OCI-M2 (cell line): ENCODE data around the gene DACT1.

ENCODE experiments used
- DNase-seq: peaks from one replicate; lab custom pipeline; 2025; ENCODE audit not compliant: unreplicated experiment; lab: John Stamatoyannopoulos, UW

The DACT1 gene

GRCh38 chr14:58667900-58668299 is 30.1 kb downstream of the DACT1 start:
- no peak for DNase-seq

GRCh38 chr14:58668848-58669480 is 31.2 kb downstream of the DACT1 start:
- DNase-seq, result no peak

GRCh38 chr14:58669556-58670200 is 31.9 kb downstream of the DACT1 start:
- no peak for DNase-seq

GRCh38 chr14:58671024-58671423 is 33.3 kb downstream of the DACT1 start:
- DNase-seq, result no peak

GRCh38 chr14:58671436-58671835 is 33.7 kb downstream of the DACT1 start:
- no peak for DNase-seq

- no peak for DNase-seq
Measured at GRCh38 chr14:58673722-58674121, 36.0 kb downstream of the DACT1 start.

- DNase-seq, result no peak
Measured at GRCh38 chr14:58677001-58677400, 39.2 kb downstream of the DACT1 start.

GRCh38 chr14:58677517-58677916 is 39.8 kb downstream of the DACT1 start:
- DNase-seq, result no peak

- DNase-seq, result no peak
Measured at GRCh38 chr14:58677996-58678395, 40.2 kb downstream of the DACT1 start.

GRCh38 chr14:58680698-58681097 is 42.9 kb downstream of the DACT1 start:
- no peak for DNase-seq

- no peak for DNase-seq
Measured at GRCh38 chr14:58687232-58687795, 49.6 kb downstream of the DACT1 start.

- no peak for DNase-seq
Measured at GRCh38 chr14:58690801-58691516, 53.2 kb downstream of the DACT1 start.

GRCh38 chr14:58693048-58693447 is 55.3 kb downstream of the DACT1 start:
- no peak for DNase-seq

- no peak for DNase-seq
Measured at GRCh38 chr14:58695514-58695913, 57.8 kb downstream of the DACT1 start.

GRCh38 chr14:58697266-58697929 is 59.6 kb downstream of the DACT1 start:
- DNase-seq, result no peak
